GM21619 (cell line): ENCODE measurements around the gene SLC52A1.

Experiments
- ATAC-seq: cut with Tn5 transposase; IDR thresholded peaks from one replicate; pipeline ENCODE4 v1.9.1; 2021; ENCODE audit not compliant: unreplicated experiment

SLC52A1 gene

DNA sequence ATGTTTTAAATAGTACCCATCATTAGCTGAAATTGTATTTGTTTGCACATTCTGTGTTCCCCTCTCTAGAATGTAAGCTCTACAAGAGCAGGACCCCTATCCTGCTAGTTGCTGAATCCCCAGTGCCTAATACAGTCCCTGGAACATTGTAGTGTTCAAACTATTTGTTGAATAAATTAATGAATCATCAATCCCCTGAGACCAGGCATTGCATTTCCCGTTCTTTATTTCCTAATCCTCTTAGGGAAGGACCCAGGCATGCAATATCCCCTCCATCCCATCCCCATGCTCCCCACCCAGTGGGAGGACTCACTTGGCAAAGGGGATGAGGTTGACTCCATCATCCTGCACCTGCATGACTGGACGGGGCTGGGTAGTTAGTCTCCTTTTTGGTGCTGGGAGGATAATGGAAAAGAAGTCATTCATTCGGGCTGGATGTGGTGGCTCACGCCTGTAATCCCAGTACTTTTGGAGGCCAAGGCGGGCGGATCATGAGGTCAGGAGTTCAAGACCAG, 41.1 kb downstream of the SLC52A1 start:
- no peak for ATAC-seq

DNA sequence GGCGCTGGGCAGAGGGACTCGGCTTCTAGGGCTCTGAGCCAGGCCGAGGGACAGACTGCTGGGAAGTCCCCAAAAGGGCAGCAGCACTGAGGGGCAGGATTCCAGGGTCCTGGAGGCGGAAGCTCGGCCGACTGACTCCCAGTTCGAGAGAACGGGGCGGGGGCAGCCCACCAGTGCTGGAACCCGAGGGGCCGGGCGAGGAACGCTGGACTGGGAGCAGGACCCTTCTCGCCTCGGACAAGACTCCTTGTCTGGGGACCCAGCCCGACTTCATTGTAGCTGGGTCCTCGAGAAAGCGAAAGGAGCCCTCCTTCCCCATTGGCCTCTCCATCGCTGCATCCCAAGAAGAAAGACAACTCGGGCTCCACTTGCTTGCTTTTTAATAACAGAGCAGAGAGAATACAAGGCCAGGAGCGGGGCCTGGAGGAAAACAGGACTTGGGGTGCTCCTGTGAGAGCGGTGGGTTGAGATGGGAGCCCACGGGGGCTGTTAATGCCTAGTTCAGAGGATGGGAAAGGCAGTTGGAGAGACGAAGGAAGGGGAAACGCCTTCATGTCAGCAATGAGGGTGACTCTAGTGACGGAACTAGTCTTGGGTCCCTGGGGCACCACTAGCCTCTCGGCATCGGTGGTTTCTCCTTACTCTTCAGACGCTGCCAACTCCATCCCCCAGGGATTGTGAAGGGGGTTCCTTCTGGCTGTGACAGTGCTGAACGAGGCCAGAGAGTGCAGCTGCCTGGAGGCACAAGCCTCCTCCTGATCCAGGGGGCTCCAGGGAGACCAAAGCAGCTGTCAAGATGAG, 47.3 kb downstream of the SLC52A1 start:
- ATAC-seq, result peak; percentile 9

DNA sequence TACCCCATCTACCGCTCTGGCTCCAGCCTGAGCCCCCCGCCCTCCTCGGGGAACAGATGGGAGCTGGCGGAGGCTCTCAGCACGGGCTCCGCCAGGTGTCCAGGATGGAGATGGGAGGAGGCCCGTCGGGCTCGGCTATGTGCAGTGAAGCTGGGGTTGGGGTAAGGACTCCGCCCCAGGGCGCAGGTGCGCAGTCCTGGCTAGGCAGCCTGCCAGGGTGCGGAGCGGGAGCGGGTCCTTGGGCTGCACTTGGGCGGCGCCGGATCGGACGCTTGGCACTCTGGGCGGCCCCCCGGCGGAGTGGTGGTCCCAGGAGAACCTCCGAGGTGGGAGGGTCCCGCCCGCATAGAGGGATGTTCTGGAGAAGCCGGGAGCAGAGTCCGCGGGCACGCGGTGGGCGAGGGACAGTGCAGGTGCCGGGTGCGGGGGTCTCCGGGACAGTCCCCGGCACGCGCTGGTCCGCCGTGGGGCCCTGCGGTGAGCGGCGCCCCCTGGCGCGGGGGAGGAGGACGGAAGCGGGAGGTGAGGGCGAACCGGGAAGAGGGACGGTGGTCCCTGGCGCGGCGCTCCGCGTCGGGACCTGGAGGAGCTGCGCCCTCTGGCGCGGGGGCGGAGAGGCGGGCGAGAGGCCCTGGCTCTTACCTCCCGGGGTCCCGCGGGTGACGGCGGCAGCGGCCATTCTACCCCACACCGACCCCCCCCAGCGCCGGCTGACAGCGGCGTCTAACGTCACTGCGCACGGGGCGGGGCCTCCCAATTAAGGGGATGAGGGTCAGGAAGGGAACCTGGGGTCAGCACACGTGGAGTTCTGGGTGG, 48.1 kb downstream of the SLC52A1 start, which contains the start of gene CAMTA2:
TSS of gene CAMTA2 (minus strand) at position 725 of the 816 bp plus-strand sequence. CDS start 1,453 bp downstream, outside the sequence.
- peak; percentile 57 for ATAC-seq

DNA sequence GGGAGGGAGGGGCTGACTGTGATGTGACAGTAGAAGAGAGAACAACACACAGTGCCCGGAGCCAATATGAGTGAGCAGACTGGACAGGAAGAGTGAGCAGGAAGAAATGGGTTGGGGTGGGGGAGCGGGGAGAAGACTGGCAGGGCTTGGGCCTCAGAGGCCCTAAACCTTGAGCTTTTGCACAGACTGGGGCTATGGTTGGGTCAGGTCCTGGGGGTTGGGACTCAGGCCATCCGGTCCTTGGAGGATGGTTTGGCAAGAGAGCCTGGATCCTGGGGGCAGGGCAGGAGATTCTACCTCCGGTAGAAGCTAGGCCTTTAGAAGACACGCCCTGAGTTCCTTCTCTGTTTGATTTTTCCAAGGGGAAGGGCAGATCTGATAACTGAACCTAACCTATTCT, 48.8 kb downstream of the SLC52A1 start:
- no peak for ATAC-seq
